WTC11 (cell line): ENCODE results near the gene LMO3.

ENCODE experiments used
- CREB1 ChIP-seq: sonication (generic); formaldehyde crosslinking; IDR thresholded peaks from 2 replicates; pipeline ENCODE4 v1.8.0; 2023; ENCODE audit warnings: mild to moderate bottlenecking, missing genetic modification reagents
- CTCF ChIP-seq: fragments of 200-600 bp; IDR thresholded peaks from 2 replicates; pipeline ENCODE4 v1.8.0; 2022; ENCODE audit warnings: antibody characterized with exemption
- FOXJ3 ChIP-seq: sonication (generic); formaldehyde crosslinking; IDR thresholded peaks from 2 replicates; pipeline ENCODE4 v1.9.0; 2021; ENCODE audit warnings: missing genetic modification reagents, mild to moderate bottlenecking, borderline replicate concordance
- FOXP4 ChIP-seq: sonication (generic); formaldehyde crosslinking; IDR thresholded peaks from 2 replicates; pipeline ENCODE4 v1.8.0; 2022; ENCODE audit warnings: mild to moderate bottlenecking, missing genetic modification reagents
- KAT7 ChIP-seq: sonication (generic); formaldehyde crosslinking; IDR thresholded peaks from 2 replicates; pipeline ENCODE4 v1.8.1; 2023; ENCODE audit warnings: missing genetic modification reagents, mild to moderate bottlenecking, borderline replicate concordance
- MAX ChIP-seq: sonication (generic); formaldehyde crosslinking; IDR thresholded peaks from 2 replicates; pipeline ENCODE4 v1.8.0; 2022; ENCODE audit warnings: mild to moderate bottlenecking, missing genetic modification reagents
- NR1H2 ChIP-seq: sonication (generic); formaldehyde crosslinking; IDR thresholded peaks from 2 replicates; pipeline ENCODE4 v1.9.0; 2021; ENCODE audit warnings: mild to moderate bottlenecking, moderate library complexity, missing genetic modification reagents
- OVOL2 ChIP-seq: fragments of 250-450 bp; sonication (Bioruptor Pico); IDR thresholded peaks from 2 replicates; pipeline ENCODE4 v1.9.0; 2021; ENCODE audit warnings: mild to moderate bottlenecking, borderline replicate concordance
- RORB ChIP-seq: fragments of 250-450 bp; sonication (Bioruptor Pico); IDR thresholded peaks from 2 replicates; pipeline ENCODE4 v1.9.0; 2021; ENCODE audit warnings: mild to moderate bottlenecking
- STAT6 ChIP-seq: sonication (generic); formaldehyde crosslinking; conservative IDR thresholded peaks from 2 replicates; pipeline ENCODE4 v1.8.1; 2023; ENCODE audit warnings: mild to moderate bottlenecking, low read depth, missing genetic modification reagents, moderate library complexity
- TP53 ChIP-seq: sonication (generic); formaldehyde crosslinking; IDR thresholded peaks from 2 replicates; pipeline ENCODE4 v1.8.1; 2023; ENCODE audit warnings: mild to moderate bottlenecking, missing genetic modification reagents
- USF1 ChIP-seq: sonication (generic); formaldehyde crosslinking; IDR thresholded peaks from 2 replicates; pipeline ENCODE4 v1.8.0; 2022; ENCODE audit warnings: mild to moderate bottlenecking, missing genetic modification reagents
- USF2 ChIP-seq: sonication (generic); formaldehyde crosslinking; IDR thresholded peaks from 2 replicates; pipeline ENCODE4 v1.8.1; 2023; ENCODE audit warnings: mild to moderate bottlenecking, missing genetic modification reagents, moderate library complexity
- ZNF263 ChIP-seq: sonication (generic); formaldehyde crosslinking; IDR thresholded peaks from 2 replicates; pipeline ENCODE4 v1.8.1; 2022; ENCODE audit warnings: low read depth, mild to moderate bottlenecking, moderate library complexity, missing genetic modification reagents

- TF ChIP-seq CTCF (no peak), FOXJ3 (CRISPR knock-in tag) (no peak), TP53 (no peak), MAX (CRISPR knock-in tag) (no peak), CREB1 (CRISPR knock-in tag) (no peak), USF2 (CRISPR knock-in tag) (no peak), KAT7 (CRISPR knock-in tag) (no peak), STAT6 (CRISPR knock-in tag) (no peak), FOXP4 (no peak), NR1H2 (CRISPR knock-in tag) (no peak), OVOL2 (CRISPR knock-in tag) (no peak), ZNF263 (CRISPR knock-in tag) (no peak), USF1 (CRISPR knock-in tag) (no peak), RORB (no peak)
Observed at GRCh38 chr12:16564675-16565074, 41.3 kb downstream of the LMO3 start.
